DLD1 (cell line): ENCODE measurements around the gene AGRN.
"Not testable (repeated sequence)": the region's sequence is repeated elsewhere in the genome, so short reads cannot be mapped to it uniquely, and the experiment has no call there.

Experiments used
- in situ Hi-C: cut with HindIII; loops from 2 replicates; pipeline ENCODE4 v1.10.0; 2017; ENCODE audit warnings: low sequenced_read_pairs

Gene AGRN

GRCh38 chr1:1075148-1075935 is 55.4 kb downstream of the AGRN start:
- in situ Hi-C loops = no loop called here

GRCh38 chr1:1077396-1077795 is 57.5 kb downstream of the AGRN start:
- in situ Hi-C loops = not testable (repeated sequence)

- in situ Hi-C loops = no loop called here
These were observed 59.6 kb downstream of the AGRN start for GRCh38 chr1:1079408-1080121.

- in situ Hi-C loops = no loop called here
These were observed 60.3 kb downstream of the AGRN start for GRCh38 chr1:1080122-1080757.

- in situ Hi-C loops = no loop called here
These were observed 61.0 kb downstream of the AGRN start for GRCh38 chr1:1080951-1081310.

- in situ Hi-C loops = no loop called here
These were observed 61.7 kb downstream of the AGRN start for GRCh38 chr1:1081311-1082238.

- in situ Hi-C loops = no loop called here
These were observed 62.4 kb downstream of the AGRN start for GRCh38 chr1:1082239-1082775.

- in situ Hi-C loops = no loop called here
These were observed 63.0 kb downstream of the AGRN start for GRCh38 chr1:1082776-1083415.

- in situ Hi-C loops = no loop called here
These were observed 63.8 kb downstream of the AGRN start for GRCh38 chr1:1083416-1084371.

- in situ Hi-C loops = no loop called here
These were observed 64.7 kb downstream of the AGRN start for GRCh38 chr1:1084372-1085170.

- in situ Hi-C loops = no loop called here
These were observed 65.4 kb downstream of the AGRN start for GRCh38 chr1:1085171-1085841.

- in situ Hi-C loops = no loop called here
These were observed 66.3 kb downstream of the AGRN start for GRCh38 chr1:1085911-1086841.

GRCh38 chr1:1086911-1087341 is 67.0 kb downstream of the AGRN start:
- in situ Hi-C loops = no loop called here

GRCh38 chr1:1087351-1088028 is 67.6 kb downstream of the AGRN start:
- in situ Hi-C loops = no loop called here

GRCh38 chr1:1088029-1088800 is 68.3 kb downstream of the AGRN start:
- in situ Hi-C loops = no loop called here
